Activated naive CD8-positive, alpha-beta T cell (primary cell): ENCODE data around the gene CNGB1.

ENCODE experiments used
- H3K27ac Mint-ChIP-seq: one replicate; pipeline ENCODE4 v1.8.0; 2021; ENCODE audit warnings: mixed read lengths
- H3K27me3 Mint-ChIP-seq: one replicate; pipeline ENCODE4 v1.8.0; 2021; ENCODE audit warnings: mixed read lengths
- H3K36me3 Mint-ChIP-seq: one replicate; pipeline ENCODE4 v1.8.0; 2021; ENCODE audit warnings: mixed read lengths
- H3K4me1 Mint-ChIP-seq: one replicate; pipeline ENCODE4 v1.8.0; 2021; ENCODE audit warnings: low read depth, mixed read lengths
- H3K4me3 Mint-ChIP-seq: one replicate; pipeline ENCODE4 v1.8.0; 2021; ENCODE audit warnings: mild to moderate bottlenecking, mixed read lengths
- H3K9me3 Mint-ChIP-seq: one replicate; pipeline ENCODE4 v1.8.0; 2021; ENCODE audit warnings: low read depth, mixed read lengths

Gene CNGB1

DNA sequence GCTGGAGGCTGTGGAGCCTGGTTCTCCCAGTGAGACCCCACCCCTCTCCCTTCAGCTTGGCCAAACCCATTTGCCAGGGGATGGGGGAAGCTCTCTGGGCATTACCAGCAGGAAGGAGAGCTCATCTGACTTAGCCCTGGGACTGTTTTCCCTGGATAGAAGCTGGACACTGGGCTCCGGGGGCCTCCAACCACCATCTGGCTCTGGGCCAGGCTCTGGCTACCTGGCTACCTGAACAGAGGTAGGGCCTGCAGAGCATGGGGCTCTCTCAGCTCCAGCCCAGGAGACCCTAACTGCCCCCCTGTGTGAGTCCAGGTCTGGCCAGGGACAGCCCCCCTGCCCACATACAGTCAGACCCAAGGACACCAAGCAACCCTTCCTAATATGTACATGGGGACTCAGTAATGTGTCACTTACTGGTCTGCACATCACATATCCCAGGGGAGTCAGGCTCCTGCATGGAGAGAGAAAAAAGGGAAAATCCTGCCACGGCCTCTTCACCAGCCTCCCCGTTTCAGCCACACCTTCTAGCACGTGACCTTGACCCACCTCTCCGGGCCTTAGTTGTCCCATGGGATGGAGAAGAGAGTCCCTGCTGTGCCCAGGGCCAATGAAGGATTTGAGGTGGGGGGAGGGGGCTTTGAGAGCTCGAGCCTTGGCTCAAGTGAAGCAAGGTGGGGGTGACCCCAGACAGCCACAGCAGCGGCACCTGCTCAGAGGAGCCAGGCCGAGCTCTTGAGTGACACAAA, 13.8 kb downstream of the CNGB1 start:
- H3K4me3 Mint-ChIP-seq, result no peak overlapping the region
- no peak overlapping the region for H3K27ac Mint-ChIP-seq
- H3K27me3 Mint-ChIP-seq, result no peaks in the 10 kb centered on the region
- H3K36me3 Mint-ChIP-seq, result no peaks in the 10 kb centered on the region
- H3K4me1 Mint-ChIP-seq, result no peaks in the 10 kb centered on the region
- H3K9me3 Mint-ChIP-seq, result no peaks in the 10 kb centered on the region

DNA sequence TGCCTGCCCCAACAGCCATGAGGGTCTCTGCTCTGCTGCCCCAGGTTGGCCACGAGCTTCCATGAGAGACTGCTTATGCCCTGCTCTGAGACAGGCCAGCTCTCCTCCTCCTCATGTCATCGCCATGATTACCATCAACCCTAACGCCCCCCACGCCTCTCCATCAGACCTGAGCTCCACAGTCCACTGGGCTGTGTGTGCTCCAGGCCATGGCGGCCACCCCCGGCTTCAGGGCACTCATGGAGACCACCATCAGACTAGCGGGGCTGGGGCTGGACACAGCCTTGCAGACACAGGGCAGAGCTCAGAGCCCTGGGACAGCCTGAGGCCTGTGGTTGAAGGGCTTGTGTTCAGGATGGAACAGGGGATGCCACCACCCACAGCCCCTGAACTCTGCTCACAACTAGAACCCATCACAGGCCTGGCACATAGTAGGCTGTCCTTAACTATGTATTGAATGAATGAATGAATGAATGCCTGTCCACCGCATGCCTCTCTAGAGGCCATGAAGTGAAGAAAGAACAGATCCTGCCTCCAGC, 14.6 kb downstream of the CNGB1 start:
- H3K9me3 Mint-ChIP-seq, result no peaks in the 10 kb centered on the region
- H3K27me3 Mint-ChIP-seq, result no peaks in the 10 kb centered on the region
- no peak overlapping the region for H3K4me3 Mint-ChIP-seq
- H3K27ac Mint-ChIP-seq, result no peak overlapping the region
- H3K4me1 Mint-ChIP-seq, result no peaks in the 10 kb centered on the region
- H3K36me3 Mint-ChIP-seq, result no peaks in the 10 kb centered on the region

DNA sequence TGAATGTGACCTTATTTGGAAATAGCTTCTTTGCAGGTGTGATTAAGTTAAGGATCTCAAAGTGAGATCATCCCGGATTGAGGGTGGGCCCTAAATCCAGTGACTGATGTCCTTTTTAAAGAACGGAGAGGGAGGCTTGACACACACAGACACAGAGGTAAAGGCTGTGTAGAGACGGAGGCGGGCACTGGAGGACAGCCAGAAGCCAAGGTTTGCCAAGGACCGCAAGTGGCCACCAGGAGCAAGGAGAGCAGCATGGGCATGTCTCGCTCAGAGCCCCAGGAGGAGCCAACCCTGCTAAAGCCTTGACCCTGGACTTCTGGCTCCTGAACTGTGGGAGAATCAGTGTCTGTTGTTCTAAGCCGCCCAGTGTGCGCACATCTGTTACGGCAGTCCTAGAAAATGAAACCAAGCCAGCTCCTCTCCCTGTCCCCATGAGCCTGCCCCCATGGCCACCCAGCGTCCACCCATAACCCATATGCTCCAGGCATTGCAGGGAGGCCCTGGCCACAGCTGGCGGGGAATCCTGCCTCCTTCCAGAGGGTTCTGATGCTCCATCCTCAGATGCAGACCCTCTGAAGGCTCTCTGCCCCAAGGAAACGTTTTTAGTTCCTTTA, 15.2 kb downstream of the CNGB1 start:
- H3K4me1 Mint-ChIP-seq, result no peaks in the 10 kb centered on the region
- H3K27ac Mint-ChIP-seq, result no peak overlapping the region
- H3K9me3 Mint-ChIP-seq, result no peaks in the 10 kb centered on the region
- no peak overlapping the region for H3K4me3 Mint-ChIP-seq
- no peaks in the 10 kb centered on the region for H3K27me3 Mint-ChIP-seq
- H3K36me3 Mint-ChIP-seq, result no peaks in the 10 kb centered on the region

DNA sequence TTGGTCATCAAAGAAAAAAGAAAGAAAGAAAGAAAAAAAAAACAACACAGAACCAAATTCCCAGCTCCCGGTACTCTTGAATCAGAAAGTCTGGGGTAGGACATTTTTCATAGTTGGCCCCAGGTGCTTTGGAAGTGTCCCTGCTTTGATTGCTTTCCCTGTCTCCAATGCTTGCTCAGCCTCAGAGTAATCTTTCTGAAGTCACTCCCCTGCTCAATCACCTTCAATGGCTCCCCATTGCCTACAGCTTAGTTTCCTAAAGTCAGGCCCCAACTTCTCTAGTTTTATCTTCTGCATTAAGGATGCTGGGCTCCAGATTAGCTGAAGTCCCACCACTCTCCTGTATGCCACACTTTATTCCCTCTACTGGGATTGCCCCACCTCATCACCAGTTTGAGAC, 17.1 kb downstream of the CNGB1 start:
- H3K27me3 Mint-ChIP-seq, result no peaks in the 10 kb centered on the region
- H3K27ac Mint-ChIP-seq, result no peak overlapping the region
- H3K9me3 Mint-ChIP-seq, result no peaks in the 10 kb centered on the region
- no peaks in the 10 kb centered on the region for H3K4me1 Mint-ChIP-seq
- H3K36me3 Mint-ChIP-seq, result no peaks in the 10 kb centered on the region
- no peak overlapping the region for H3K4me3 Mint-ChIP-seq

DNA sequence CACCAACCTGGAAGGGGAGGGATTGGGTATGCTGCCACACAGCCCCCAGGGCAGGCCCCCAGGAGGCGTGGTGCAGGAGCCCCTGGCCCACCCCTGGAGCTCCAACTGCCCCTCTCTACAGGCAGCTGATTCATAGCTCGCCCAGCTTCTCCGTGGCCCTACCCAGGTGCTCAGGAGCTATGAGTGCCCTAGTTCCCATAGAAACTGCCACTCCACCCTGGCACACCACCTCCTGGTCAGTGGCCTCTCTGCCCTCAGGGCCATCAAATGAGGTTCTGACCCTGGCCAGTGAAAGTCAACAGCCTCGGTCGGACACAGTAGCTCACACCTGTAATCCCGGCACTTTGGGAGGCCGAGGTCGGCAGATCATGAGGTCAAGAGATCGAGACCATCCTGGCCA, 18.0 kb downstream of the CNGB1 start:
- no peaks in the 10 kb centered on the region for H3K36me3 Mint-ChIP-seq
- H3K4me3 Mint-ChIP-seq, result no peak overlapping the region
- H3K27ac Mint-ChIP-seq, result no peak overlapping the region
- H3K27me3 Mint-ChIP-seq, result no peaks in the 10 kb centered on the region
- no peaks in the 10 kb centered on the region for H3K4me1 Mint-ChIP-seq
- no peaks in the 10 kb centered on the region for H3K9me3 Mint-ChIP-seq

DNA sequence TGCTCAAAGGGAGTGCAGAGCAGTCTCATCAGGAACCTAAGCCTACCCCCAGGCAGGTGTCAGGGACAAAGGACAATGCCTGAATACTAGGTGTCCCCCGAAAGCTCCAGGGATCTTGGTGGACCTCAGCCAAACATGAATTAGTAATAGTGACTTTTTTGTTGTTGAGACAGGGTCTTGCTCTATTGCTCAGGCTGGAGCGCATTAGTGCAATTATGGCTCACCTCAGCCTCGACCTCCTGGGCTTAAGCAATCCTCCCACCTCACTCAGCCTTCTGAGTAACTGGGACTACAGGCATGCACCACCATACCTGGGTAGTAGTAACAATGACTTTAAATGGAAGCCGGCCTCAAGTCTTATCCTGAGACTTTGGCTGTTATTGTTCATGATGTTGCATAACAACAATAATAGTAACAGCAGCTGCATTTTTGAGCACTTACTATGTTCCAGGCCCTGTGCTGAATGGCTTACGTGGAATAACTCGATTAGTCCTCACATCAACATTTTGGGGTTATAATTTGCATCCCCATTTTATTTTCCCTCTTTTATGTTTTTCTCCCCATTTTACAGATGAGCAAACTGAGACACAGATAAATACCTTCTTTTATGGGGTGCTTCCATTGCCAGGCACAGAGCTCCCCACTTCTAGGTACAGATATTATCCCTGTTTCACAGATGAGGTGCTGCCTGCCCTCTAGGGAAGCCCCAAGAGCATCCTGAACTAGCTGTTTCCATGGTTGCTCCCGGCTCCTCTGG, 19.5 kb downstream of the CNGB1 start:
- Mint-ChIP-seq H3K27me3 (no peaks in the 10 kb centered on the region), H3K9me3 (no peaks in the 10 kb centered on the region), H3K4me1 (no peaks in the 10 kb centered on the region), H3K27ac (no peak overlapping the region), H3K36me3 (no peaks in the 10 kb centered on the region), H3K4me3 (no peak overlapping the region)

DNA sequence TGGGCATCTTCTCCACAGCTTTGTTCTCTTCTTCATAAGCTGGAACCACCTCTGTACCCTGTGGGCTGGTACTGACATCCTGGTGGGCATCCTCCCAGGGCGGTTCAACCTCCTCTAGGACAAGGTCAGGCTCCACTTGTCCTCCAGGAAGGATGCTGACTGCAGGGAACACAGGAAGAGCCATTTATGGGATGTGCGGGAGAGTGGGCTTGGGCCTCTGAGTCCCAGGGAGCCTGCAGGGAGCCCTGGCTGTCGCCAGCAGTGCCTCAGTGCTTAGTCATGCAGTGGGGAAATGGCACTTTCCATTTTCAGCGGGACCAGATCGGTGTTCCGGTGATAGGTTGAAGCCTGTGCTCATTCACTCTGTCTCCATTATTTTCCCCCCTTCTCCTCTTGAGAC, 20.5 kb downstream of the CNGB1 start:
- Mint-ChIP-seq H3K27ac (no peak overlapping the region), H3K4me3 (no peak overlapping the region), H3K4me1 (no peaks in the 10 kb centered on the region), H3K27me3 (no peaks in the 10 kb centered on the region), H3K36me3 (no peaks in the 10 kb centered on the region), H3K9me3 (no peaks in the 10 kb centered on the region)

DNA sequence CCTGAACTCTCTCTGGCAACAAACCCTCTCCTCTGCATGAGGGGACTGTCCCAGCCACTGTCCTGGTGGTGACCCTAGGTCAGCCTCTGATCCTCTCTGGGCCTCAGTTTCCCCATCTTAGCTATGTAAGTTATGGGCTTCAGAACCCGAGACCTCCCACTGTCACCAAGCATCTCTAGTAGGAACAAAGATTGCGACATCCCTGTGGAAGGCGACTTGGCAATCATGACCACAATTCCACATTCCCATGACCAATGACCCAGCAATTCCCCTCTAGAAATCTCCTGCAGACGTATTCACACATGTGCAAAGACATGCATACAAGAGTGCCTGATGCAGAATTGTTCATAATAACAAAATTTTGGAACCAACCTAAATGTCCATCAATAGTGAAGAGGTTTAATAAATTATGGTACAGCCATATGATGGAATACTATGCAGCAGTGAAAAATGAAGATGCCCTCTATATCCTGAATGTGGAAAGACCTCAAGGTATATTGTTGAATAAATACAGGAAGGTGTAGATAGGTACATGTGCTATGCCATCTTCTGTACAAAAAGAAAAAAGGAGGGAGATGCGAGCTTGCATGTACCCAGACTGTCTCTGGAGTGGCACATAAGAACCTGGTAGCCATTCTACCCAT, 21.2 kb downstream of the CNGB1 start:
- H3K27me3 Mint-ChIP-seq, result no peaks in the 10 kb centered on the region
- H3K9me3 Mint-ChIP-seq, result no peaks in the 10 kb centered on the region
- H3K4me3 Mint-ChIP-seq, result no peak overlapping the region
- no peaks in the 10 kb centered on the region for H3K36me3 Mint-ChIP-seq
- no peaks in the 10 kb centered on the region for H3K4me1 Mint-ChIP-seq
- H3K27ac Mint-ChIP-seq, result no peak overlapping the region

DNA sequence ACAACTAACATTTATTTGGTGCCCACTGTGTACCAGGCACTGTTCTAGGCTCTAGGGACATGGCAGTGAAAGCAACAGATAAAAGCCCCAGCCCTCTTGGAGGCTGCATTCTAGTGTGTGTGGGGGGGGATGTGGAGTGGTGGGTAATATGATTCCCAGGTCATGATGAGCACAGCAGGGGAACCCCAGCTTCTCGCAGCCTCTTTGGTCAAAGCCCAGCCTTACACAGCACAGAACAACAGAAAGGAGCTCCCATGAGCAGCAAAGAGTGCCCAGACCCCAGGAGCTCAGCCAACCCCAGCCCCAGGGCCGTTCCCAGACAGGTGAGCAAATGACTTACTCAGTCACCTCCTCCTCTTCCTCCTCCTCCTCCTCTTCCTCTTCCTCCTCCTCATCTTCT, 21.9 kb downstream of the CNGB1 start:
- Mint-ChIP-seq H3K27ac (no peak overlapping the region), H3K9me3 (no peaks in the 10 kb centered on the region), H3K36me3 (no peaks in the 10 kb centered on the region), H3K27me3 (no peaks in the 10 kb centered on the region), H3K4me3 (no peak overlapping the region), H3K4me1 (no peaks in the 10 kb centered on the region)

DNA sequence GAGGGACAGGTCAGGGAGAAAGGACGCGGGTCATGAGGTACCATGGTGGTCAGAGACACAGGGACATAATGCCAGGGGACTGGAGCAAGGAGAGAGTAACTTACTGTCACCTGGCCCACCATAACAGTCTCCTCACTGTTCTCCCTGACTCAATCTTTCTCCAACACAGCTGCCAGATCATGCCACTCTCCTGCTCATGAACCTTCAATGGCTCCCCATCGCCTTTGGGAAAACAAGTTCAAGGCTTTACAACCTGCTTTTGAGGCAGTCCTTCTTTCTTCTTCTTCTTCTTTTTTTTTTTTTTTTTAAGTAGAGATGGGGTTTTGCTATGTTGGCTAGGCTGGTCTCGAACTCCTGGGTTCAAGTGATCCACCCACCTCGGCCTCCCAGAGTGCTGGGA, 22.9 kb downstream of the CNGB1 start:
- no peaks in the 10 kb centered on the region for H3K4me1 Mint-ChIP-seq
- H3K27me3 Mint-ChIP-seq, result no peaks in the 10 kb centered on the region
- no peak overlapping the region for H3K27ac Mint-ChIP-seq
- H3K9me3 Mint-ChIP-seq, result no peaks in the 10 kb centered on the region
- no peak overlapping the region for H3K4me3 Mint-ChIP-seq
- H3K36me3 Mint-ChIP-seq, result no peaks in the 10 kb centered on the region

DNA sequence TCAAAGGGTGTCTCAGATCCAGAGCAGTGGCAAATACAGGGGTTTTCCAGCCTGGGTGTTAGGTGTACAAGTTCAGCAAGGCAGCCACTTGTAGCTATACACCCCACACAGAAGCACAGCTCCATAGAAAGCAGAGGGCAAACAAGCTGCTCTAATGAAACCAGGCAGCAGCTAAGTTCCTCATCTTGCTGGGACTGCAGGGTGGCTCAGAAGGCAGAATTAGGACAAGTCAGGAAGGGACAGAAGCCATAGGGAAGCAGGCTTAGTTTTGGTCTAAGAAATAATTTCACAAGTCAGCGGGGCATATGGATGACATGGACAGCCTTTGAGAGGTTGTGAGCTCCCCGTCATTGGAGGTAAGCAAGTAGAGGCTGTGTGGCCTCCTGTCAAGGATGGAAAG, 23.7 kb downstream of the CNGB1 start:
- Mint-ChIP-seq H3K27me3 (no peaks in the 10 kb centered on the region), H3K36me3 (no peaks in the 10 kb centered on the region), H3K27ac (no peak overlapping the region), H3K4me3 (no peak overlapping the region), H3K4me1 (no peaks in the 10 kb centered on the region), H3K9me3 (no peaks in the 10 kb centered on the region)

DNA sequence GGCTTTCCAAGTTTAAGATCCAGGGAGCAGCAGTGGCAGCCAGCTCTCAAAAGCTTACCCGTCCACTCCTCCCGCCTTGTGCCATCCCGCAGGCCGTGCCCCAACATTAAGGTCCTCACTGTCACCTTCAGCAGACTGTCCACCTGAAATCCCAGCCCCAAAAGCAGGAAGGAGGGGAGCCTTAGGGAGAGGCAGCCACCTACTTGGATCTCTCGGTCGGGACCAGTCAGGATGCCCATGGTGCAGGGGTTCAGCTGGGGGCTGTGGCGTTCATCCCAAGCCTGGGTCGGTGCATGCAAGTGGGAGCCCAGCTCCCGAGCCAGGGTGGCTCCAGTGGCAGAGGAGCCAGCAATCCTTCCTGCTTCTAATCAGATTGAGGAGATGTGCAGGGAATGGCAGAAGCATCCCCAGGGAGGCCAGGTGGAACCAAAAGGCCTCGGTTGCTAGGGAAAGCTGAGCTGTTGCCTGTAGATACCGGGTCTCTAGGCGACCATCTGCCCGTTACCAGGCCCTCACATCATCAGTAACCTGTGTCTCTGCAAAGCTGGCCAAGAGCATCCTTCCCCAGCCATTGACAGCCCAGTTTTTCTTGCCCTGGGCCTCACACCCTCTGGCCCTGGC, 24.6 kb downstream of the CNGB1 start:
- Mint-ChIP-seq H3K4me3 (no peak overlapping the region), H3K36me3 (no peaks in the 10 kb centered on the region), H3K27me3 (peaks cover 1% of the 10 kb centered on the region), H3K9me3 (no peaks in the 10 kb centered on the region), H3K27ac (no peak overlapping the region), H3K4me1 (no peaks in the 10 kb centered on the region)

DNA sequence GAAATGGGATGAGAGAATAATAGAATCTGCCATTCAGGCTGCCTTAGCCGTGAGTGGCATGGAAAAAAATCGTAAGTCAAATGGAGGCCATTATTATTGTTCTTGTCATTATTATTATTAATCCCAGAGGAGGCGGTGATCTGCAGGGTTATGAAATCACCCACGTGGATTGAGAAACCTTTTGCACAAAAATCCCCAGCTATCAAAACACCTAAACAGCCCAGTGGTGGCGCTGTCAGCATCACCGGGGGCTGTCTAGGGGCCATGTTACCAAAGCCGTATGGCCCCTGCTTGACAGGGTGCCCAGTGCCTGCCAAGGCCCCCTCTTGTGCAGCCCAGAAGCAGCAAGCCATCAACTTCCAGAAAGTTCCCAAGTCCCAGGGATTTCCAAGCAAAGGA, 25.2 kb downstream of the CNGB1 start:
- H3K4me1 Mint-ChIP-seq, result no peaks in the 10 kb centered on the region
- no peak overlapping the region for H3K4me3 Mint-ChIP-seq
- no peaks in the 10 kb centered on the region for H3K9me3 Mint-ChIP-seq
- no peaks in the 10 kb centered on the region for H3K36me3 Mint-ChIP-seq
- no peak overlapping the region for H3K27ac Mint-ChIP-seq
- peaks cover 1% of the 10 kb centered on the region for H3K27me3 Mint-ChIP-seq

DNA sequence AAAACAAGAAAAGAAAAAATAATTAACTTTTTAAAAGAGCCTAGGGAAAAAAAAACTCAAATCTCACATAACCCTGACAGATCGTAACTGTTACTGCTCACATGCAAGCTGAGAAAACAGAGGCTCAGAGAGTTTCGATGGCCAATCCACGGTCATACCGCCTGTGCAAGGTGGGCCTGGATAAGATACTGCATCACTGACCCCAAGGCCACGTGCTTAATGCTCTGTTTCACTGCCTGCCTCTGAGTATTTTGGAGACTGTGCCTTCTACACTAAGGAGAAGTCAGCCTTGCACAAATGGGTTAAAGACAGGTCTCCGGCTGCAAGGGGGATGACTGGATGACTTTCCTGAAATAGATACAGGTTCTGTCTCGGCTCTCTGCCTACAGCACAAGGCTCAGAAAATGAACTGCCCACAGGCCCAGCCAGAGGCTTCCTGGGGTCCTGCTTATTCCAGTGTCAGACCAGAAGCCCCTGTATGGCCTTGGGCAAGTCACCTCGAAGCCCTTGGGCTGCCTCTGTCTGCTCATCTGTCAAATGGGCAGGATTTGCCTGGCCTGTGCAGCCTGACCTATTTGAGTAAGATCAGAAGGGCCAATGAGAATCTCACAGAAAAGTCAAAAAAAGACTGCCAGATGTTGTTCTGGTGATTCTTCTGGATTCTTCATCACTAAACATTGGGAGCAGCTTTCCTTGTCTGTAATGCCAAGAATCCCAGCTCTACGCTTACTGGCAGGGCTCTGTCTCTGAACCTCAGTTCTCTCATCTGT, 25.8 kb downstream of the CNGB1 start:
- Mint-ChIP-seq H3K4me3 (no peak overlapping the region), H3K4me1 (no peaks in the 10 kb centered on the region), H3K36me3 (no peaks in the 10 kb centered on the region), H3K27ac (no peak overlapping the region), H3K9me3 (no peaks in the 10 kb centered on the region), H3K27me3 (peaks cover 1% of the 10 kb centered on the region)
